Transverse colon (tissue), 4 donors: ENCODE results near the gene VSX2. TPM values are rescaled to one million over a fixed set of nuclear protein-coding genes. Genes with fewer than 3 reads are reported as not detected.

Experiments used
- DNase-seq: peaks from one replicate; pipeline ENCODE4 v3.0.0-alpha.2; 2019
- H3K27ac ChIP-seq, 4 donors: fragments of 200-600 bp; sonication (generic); 2 replicates each; pipeline ENCODE4 v1.5.1; 2016 to 2018; ENCODE audit warnings: inconsistent platforms in 4 of 4
- H3K27me3 ChIP-seq: fragments of 200-600 bp; sonication (generic); 2 replicates; pipeline ENCODE4 v1.5.1; 2017; ENCODE audit warnings: inconsistent platforms
- H3K36me3 ChIP-seq, 4 donors: fragments of 200-600 bp; sonication (generic); 2 replicates each; pipeline ENCODE4 v1.5.1; 2017 to 2019; ENCODE audit warnings: inconsistent platforms in 4 of 4
- H3K4me1 ChIP-seq, 4 donors: fragments of 200-600 bp; sonication (generic); 2 replicates each; pipeline ENCODE4 v1.5.1; 2017 to 2020; ENCODE audit warnings: inconsistent platforms in 4 of 4
- H3K4me3 ChIP-seq, 4 donors: fragments of 200-600 bp; sonication (generic); 1 replicate in 1 of 4; 2 replicates in 3 of 4; pipeline versions ENCODE4 v1.5.1 to v1.6.1; 2017 to 2019; ENCODE audit warnings: inconsistent platforms in 4 of 4
- H3K9me3 ChIP-seq, 2 donors: fragments of 200-600 bp; sonication (generic); 2 replicates each; pipeline ENCODE4 v1.5.1; 2017 to 2019; ENCODE audit warnings: inconsistent platforms in 2 of 2
- EP300 ChIP-seq: sonication (generic); formaldehyde crosslinking; IDR thresholded peaks from one replicate; pipeline ENCODE4 v1.6.1; 2017; ENCODE audit warnings: antibody characterized with exemption, low read depth
- POLR2A ChIP-seq: fragments of 450-650 bp; IDR thresholded peaks from one replicate; pipeline ENCODE4 v1.6.1; 2016; ENCODE audit warnings: antibody characterized with exemption, mild to moderate bottlenecking, moderate library complexity
- POLR2AphosphoS5 ChIP-seq, 3 donors: sonication (generic); formaldehyde crosslinking; IDR thresholded peaks; one replicate each; pipeline ENCODE4 v1.6.1; 2016; ENCODE audit warnings: antibody characterized with exemption in 3 of 3
- WGBS, 2 donors: methylation state at CpG; one replicate each; pipeline ENCODE4 v1.1.5; 2018; ENCODE audit warnings: low coverage in 1 of 2; 5-methylcytosine and 5-hydroxymethylcytosine counted together
- in situ Hi-C, 4 donors: fragments of 200-750 bp; cut with MboI; loops; one replicate each; pipeline versions ENCODE4 v1.15.0 to v1.15.1; 2017; ENCODE audit warnings: low sequenced_read_pairs in 3 of 4, low pct_ligation_motif_present in 1 of 4, low pct_unique_long_range_greater_than_20kb in 1 of 4
- intact Hi-C: fragments of 100-400 bp; cut with DNase I; formaldehyde crosslinking; loops from one replicate; pipeline ENCODE4 v1.15.1; 2023; ENCODE audit warnings: low total_unique reads
- total RNA-seq, 4 donors: library from RNA; depleted of rRNA; stranded (reverse); fragments of >200 nt; gene quantifications; one replicate each; pipeline ENCODE4 v1.1.0, GENCODE V29; 2016
- TF ChIP-seq, protein P1 (sequence below), 5 experiments: fragments of 200-600 bp in 3 of 5; fragments of 450-650 bp in 2 of 5; sonication (generic) in 3 of 5; IDR thresholded peaks; 1 replicate in 2 of 5; 2 replicates in 3 of 5; pipeline ENCODE4 v1.5.1; 2016 to 2017; ENCODE audit warnings: antibody characterized with exemption in 5 of 5, inconsistent platforms in 3 of 5, mild to moderate bottlenecking in 2 of 5, moderate library complexity in 1 of 5

Gene VSX2
- total RNA-seq, 4 donors from 2014 or later: not detected

- in situ Hi-C loops: loop anchor here in 1 of 4 donors (5.0 kb wide), 1 partner anchor 131 kb away; no protein-coding TSS in a partner anchor
- H3K36me3 ChIP-seq: no peaks in the 10 kb centered on the region
- WGBS, 2 donors: 56 to 63% methylated on average over 3 to 6 of the region's 6 CpGs
- TF ChIP-seq EP300: no peak
- TF ChIP-seq POLR2AphosphoS5 (IDR thresholded peaks at IDR 0.05): no peak
- no peak for TF ChIP-seq POLR2A
- TF ChIP-seq, protein P1, sequence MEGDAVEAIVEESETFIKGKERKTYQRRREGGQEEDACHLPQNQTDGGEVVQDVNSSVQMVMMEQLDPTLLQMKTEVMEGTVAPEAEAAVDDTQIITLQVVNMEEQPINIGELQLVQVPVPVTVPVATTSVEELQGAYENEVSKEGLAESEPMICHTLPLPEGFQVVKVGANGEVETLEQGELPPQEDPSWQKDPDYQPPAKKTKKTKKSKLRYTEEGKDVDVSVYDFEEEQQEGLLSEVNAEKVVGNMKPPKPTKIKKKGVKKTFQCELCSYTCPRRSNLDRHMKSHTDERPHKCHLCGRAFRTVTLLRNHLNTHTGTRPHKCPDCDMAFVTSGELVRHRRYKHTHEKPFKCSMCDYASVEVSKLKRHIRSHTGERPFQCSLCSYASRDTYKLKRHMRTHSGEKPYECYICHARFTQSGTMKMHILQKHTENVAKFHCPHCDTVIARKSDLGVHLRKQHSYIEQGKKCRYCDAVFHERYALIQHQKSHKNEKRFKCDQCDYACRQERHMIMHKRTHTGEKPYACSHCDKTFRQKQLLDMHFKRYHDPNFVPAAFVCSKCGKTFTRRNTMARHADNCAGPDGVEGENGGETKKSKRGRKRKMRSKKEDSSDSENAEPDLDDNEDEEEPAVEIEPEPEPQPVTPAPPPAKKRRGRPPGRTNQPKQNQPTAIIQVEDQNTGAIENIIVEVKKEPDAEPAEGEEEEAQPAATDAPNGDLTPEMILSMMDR (IDR thresholded peaks at IDR 0.05): no peak
- intact Hi-C loops: loop anchor here (5.0 kb wide), 1 partner anchor 136 kb away; no protein-coding TSS in a partner anchor
- H3K4me1 ChIP-seq: peaks cover 0 to 7% (median 2%) of the 10 kb centered on the region in 4 donors
- peaks cover 65% of the 10 kb centered on the region for H3K27me3 ChIP-seq
- no peak for DNase-seq
- no peak overlapping the region for H3K4me3 ChIP-seq
- H3K27ac ChIP-seq: no peak overlapping the region
- H3K9me3 ChIP-seq: no peaks in the 10 kb centered on the region
These were observed 8.8 kb downstream of the VSX2 start for GRCh38 chr14:74248017-74248416.

GRCh38 chr14:74249433-74250375 is 10.5 kb downstream of the VSX2 start:
- Histone ChIP-seq H3K36me3 (no peaks in the 10 kb centered on the region), H3K4me3 (no peak overlapping the region), H3K4me1 (peaks cover 0 to 7% (median 2%) of the 10 kb centered on the region in 4 donors), H3K9me3 (no peaks in the 10 kb centered on the region), H3K27me3 (peaks cover 59% of the 10 kb centered on the region), H3K27ac (no peak overlapping the region)
- WGBS, 2 donors: 62 to 67% methylated on average over 6 to 12 of the region's 12 CpGs
- intact Hi-C loops (loop anchor here (5.0 kb wide), 1 partner anchor 137 kb away; no protein-coding TSS in a partner anchor), in situ Hi-C loops (loop anchor here (5.0 to 10.0 kb wide), 4 partner anchors 132 to 145 kb away; no protein-coding TSS in a partner anchor)
- no peak for DNase-seq
- TF ChIP-seq, protein P1 (IDR thresholded peaks at IDR 0.05): no peak

GRCh38 chr14:74255281-74255680 is 16.0 kb downstream of the VSX2 start:
- Histone ChIP-seq H3K36me3 (no peaks in the 10 kb centered on the region), H3K27me3 (peaks cover 39% of the 10 kb centered on the region), H3K4me3 (no peak overlapping the region), H3K27ac (no peak overlapping the region), H3K9me3 (no peaks in the 10 kb centered on the region), H3K4me1 (peaks cover 5 to 22% (median 15%) of the 10 kb centered on the region in 4 donors)
- in situ Hi-C loops: loop anchor here in 2 of 4 donors (10.0 kb wide), 2 partner anchors 140 to 150 kb away; no protein-coding TSS in a partner anchor
- intact Hi-C loops: no loop called here
- whole genome bisulfite sequencing, 2 donors: 89% methylated on average over 3 of the region's 3 CpGs; no CpG with 5 or more reads in 1 of the 2 donors
- TF ChIP-seq EP300: no peak
- TF ChIP-seq POLR2AphosphoS5 (IDR thresholded peaks at IDR 0.05): no peak
- TF ChIP-seq, protein P1 (IDR thresholded peaks at IDR 0.05): no peak
- TF ChIP-seq POLR2A: no peak
- no peak for DNase-seq
